ENCODE results near the gene SIDT2.

SIDT2 gene

GRCh38 chr11:117238221-117238620, 59.7 kb downstream of the SIDT2 start:
- TF ChIP-seq, protein P1, sequence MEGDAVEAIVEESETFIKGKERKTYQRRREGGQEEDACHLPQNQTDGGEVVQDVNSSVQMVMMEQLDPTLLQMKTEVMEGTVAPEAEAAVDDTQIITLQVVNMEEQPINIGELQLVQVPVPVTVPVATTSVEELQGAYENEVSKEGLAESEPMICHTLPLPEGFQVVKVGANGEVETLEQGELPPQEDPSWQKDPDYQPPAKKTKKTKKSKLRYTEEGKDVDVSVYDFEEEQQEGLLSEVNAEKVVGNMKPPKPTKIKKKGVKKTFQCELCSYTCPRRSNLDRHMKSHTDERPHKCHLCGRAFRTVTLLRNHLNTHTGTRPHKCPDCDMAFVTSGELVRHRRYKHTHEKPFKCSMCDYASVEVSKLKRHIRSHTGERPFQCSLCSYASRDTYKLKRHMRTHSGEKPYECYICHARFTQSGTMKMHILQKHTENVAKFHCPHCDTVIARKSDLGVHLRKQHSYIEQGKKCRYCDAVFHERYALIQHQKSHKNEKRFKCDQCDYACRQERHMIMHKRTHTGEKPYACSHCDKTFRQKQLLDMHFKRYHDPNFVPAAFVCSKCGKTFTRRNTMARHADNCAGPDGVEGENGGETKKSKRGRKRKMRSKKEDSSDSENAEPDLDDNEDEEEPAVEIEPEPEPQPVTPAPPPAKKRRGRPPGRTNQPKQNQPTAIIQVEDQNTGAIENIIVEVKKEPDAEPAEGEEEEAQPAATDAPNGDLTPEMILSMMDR (IDR thresholded peaks at IDR 0.05; ENCODE audit: low read depth, low read length) = no peak
- no peak for DNase-seq (ENCODE audit: low read depth, low spot score)
- H3K4me3 ChIP-seq (ENCODE audit: low read depth, low read length) = no peak overlapping the region
- in situ Hi-C loops (cut with HindIII; ENCODE audit: low sequenced_read_pairs) = no loop called here

GRCh38 chr11:117239295-117239694, 60.8 kb downstream of the SIDT2 start:
- TF ChIP-seq, protein P1 (IDR thresholded peaks at IDR 0.05; ENCODE audit: low read depth, low read length) = peak; percentile 71
- in situ Hi-C loops (cut with HindIII; ENCODE audit: low sequenced_read_pairs) = no loop called here
- H3K4me3 ChIP-seq (ENCODE audit: low read depth, low read length) = no peak overlapping the region
- peak; percentile 87 for DNase-seq (ENCODE audit: low read depth, low spot score)

Data from astrocyte of the spinal cord (primary cell).